WERI-Rb-1 (cell line): Measurements from ENCODE around the gene ADAMTS15.

Experiments used
- DNase-seq: peaks from one replicate; pipeline ENCODE4 v3.0.0-alpha.2; 2020
- H3K27ac ChIP-seq: fragments of 250-450 bp; sonication (Bioruptor Pico); 2 replicates; pipeline ENCODE4 v1.5.1; 2020; ENCODE audit warnings: mild to moderate bottlenecking, moderate library complexity
- H3K27me3 ChIP-seq: fragments of 250-450 bp; sonication (Bioruptor Pico); 2 replicates; pipeline ENCODE4 v1.5.1; 2021; ENCODE audit warnings: mild to moderate bottlenecking, low read depth, moderate library complexity; ENCODE audit not compliant: insufficient read depth, severe bottlenecking
- H3K36me3 ChIP-seq: fragments of 250-450 bp; sonication (Bioruptor Pico); 2 replicates; pipeline ENCODE4 v1.5.1; 2020; ENCODE audit warnings: mild to moderate bottlenecking, moderate library complexity
- H3K4me3 ChIP-seq: 2 replicates; pipeline ENCODE4 v1.5.1; 2011; ENCODE audit warnings: low read depth, mild to moderate bottlenecking, control low read depth, low read length
- H3K9me3 ChIP-seq: fragments of 250-450 bp; sonication (Bioruptor Pico); 2 replicates; pipeline ENCODE4 v1.5.1; 2021; ENCODE audit warnings: mild to moderate bottlenecking, moderate library complexity; ENCODE audit not compliant: severe bottlenecking
- TF ChIP-seq, protein P1 (sequence below): IDR thresholded peaks from 2 replicates; pipeline ENCODE4 v1.5.1; 2011; ENCODE audit warnings: low read depth, mild to moderate bottlenecking, control low read depth, inconsistent platforms, low read length

The ADAMTS15 gene

GRCh38 chr11:130480711-130481140 is 32.3 kb downstream of the ADAMTS15 start:
- H3K27ac ChIP-seq, result no peak overlapping the region

GRCh38 chr11:130483124-130483523 is 34.7 kb downstream of the ADAMTS15 start:
- no peak for DNase-seq
- Histone ChIP-seq H3K4me3 (no peak overlapping the region), H3K27me3 (no peaks in the 10 kb centered on the region), H3K27ac (no peak overlapping the region), H3K9me3 (peaks cover 6% of the 10 kb centered on the region), H3K36me3 (no peaks in the 10 kb centered on the region)
- TF ChIP-seq, protein P1, sequence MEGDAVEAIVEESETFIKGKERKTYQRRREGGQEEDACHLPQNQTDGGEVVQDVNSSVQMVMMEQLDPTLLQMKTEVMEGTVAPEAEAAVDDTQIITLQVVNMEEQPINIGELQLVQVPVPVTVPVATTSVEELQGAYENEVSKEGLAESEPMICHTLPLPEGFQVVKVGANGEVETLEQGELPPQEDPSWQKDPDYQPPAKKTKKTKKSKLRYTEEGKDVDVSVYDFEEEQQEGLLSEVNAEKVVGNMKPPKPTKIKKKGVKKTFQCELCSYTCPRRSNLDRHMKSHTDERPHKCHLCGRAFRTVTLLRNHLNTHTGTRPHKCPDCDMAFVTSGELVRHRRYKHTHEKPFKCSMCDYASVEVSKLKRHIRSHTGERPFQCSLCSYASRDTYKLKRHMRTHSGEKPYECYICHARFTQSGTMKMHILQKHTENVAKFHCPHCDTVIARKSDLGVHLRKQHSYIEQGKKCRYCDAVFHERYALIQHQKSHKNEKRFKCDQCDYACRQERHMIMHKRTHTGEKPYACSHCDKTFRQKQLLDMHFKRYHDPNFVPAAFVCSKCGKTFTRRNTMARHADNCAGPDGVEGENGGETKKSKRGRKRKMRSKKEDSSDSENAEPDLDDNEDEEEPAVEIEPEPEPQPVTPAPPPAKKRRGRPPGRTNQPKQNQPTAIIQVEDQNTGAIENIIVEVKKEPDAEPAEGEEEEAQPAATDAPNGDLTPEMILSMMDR, result no peak

More at GRCh38 chr11:130480711-130481140, 32.3 kb downstream of the ADAMTS15 start:
- TF ChIP-seq, protein P1, result no peak
- Histone ChIP-seq H3K4me3 (no peak overlapping the region), H3K36me3 (no peaks in the 10 kb centered on the region), H3K27me3 (no peaks in the 10 kb centered on the region), H3K9me3 (peaks cover 6% of the 10 kb centered on the region)
- DNase-seq, result no peak

DNA sequence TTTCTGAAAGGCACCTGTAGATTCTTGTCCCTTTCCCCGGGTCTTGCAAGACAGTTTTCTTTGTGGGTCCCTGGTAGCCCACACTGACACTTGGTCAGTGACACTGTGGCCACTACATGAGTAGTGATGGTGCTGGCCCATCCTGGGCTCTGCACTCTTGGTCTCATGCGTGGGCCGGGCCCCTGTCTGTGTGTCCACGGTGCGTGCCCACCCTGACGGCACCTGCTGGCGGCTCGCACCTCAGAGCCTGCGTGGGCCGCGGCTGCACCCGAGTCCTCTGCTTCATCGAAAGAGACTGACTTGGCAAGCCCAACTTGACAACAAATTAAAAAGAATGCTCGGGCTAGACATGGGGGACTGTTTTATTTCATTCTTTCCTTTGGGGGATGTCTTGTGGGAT is 37.5 kb downstream of the ADAMTS15 start:
- Histone ChIP-seq H3K4me3 (no peak overlapping the region), H3K27ac (no peak overlapping the region), H3K36me3 (no peaks in the 10 kb centered on the region), H3K9me3 (peaks cover 6% of the 10 kb centered on the region), H3K27me3 (no peaks in the 10 kb centered on the region)
- no peak for DNase-seq
- TF ChIP-seq, protein P1, result no peak

GRCh38 chr11:130486391-130486836 is 38.0 kb downstream of the ADAMTS15 start:
- Histone ChIP-seq H3K27ac (no peak overlapping the region), H3K9me3 (peaks cover 6% of the 10 kb centered on the region), H3K36me3 (no peaks in the 10 kb centered on the region), H3K4me3 (no peak overlapping the region), H3K27me3 (no peaks in the 10 kb centered on the region)
- no peak for DNase-seq
- TF ChIP-seq, protein P1, result no peak

DNA sequence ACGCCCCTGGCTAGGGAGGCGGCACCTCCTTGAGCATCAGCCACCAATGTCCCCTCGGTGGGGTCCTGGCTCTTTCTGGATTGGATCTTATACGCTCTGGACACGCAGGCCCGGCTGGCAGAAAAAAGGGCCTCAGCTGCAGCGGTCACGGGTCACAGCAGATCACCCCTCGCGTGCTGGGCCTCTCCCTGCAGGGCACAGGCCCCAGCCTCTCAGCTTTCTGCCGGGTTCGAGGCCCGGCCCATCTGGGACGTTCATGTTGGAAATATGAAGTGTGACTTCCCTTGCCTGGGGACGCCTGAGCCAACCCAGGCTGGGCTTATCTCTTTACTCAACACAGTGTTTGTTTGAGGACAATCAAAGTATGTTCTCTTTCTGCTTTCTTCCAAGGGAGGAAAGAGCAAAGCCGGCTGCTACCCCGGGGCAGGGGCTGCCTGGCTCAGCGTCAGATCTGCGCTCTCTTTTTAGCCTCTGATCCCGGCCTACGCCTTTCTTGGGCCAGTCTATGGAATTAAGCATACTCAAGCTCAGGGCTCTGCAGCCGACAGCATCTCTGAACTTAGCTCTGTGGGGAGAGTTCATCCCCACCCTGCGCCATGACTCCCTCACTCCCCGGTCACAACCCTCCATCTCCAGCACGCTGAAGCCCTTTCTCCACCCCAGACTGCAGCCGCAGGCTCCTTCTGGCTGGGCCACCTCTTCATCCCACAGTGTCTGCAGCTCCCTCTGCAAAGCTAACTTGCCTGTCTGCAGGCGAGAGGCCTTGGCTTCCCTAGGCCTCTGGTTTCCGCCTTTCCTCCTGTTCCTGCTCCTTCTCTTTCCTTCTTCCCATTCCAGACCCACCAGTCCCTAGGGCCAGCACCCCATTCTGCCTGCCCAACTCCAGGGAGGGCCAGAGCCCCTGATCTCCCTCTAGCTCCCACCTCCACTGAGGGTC is 38.8 kb downstream of the ADAMTS15 start:
- DNase-seq, result no peak
- TF ChIP-seq, protein P1, result no peak

More for the DNA sequence above, 38.8 kb downstream of the ADAMTS15 start:
- H3K27me3 ChIP-seq, result no peaks in the 10 kb centered on the region
- H3K9me3 ChIP-seq, result peaks cover 6% of the 10 kb centered on the region
- H3K4me3 ChIP-seq, result no peak overlapping the region
- H3K36me3 ChIP-seq, result no peaks in the 10 kb centered on the region
- no peak overlapping the region for H3K27ac ChIP-seq
